Tibial artery (tissue), 4 donors: Measurements from ENCODE around the gene CYP1A1.

ENCODE experiments used
- DNase-seq, 2 donors: peaks; one replicate each; pipeline ENCODE4 v3.0.0-alpha.2; 2019
- H3K27ac ChIP-seq, 2 donors: fragments of 200-600 bp; sonication (generic) in 1 of 2; 1 replicate in 1 of 2; 2 replicates in 1 of 2; pipeline ENCODE4 v1.5.1; 2018 to 2019; ENCODE audit warnings: mild to moderate bottlenecking in 1 of 2
- H3K27me3 ChIP-seq, 2 donors: fragments of 200-600 bp; sonication (generic) in 1 of 2; one replicate each; pipeline versions ENCODE4 v1.5.1 to v1.6.0; 2016 to 2019
- H3K36me3 ChIP-seq, 3 donors: fragments of 200-600 bp; sonication (generic) in 2 of 3; one replicate each; pipeline ENCODE4 v1.5.1; 2016 to 2019; ENCODE audit warnings: mild to moderate bottlenecking in 2 of 3
- H3K4me1 ChIP-seq, 4 donors: fragments of 200-600 bp; sonication (generic) in 2 of 4; 1 replicate in 3 of 4; 2 replicates in 1 of 4; pipeline ENCODE4 v1.5.1; 2016 to 2019
- H3K4me3 ChIP-seq, 2 donors: fragments of 200-600 bp; sonication (generic) in 1 of 2; 1 replicate in 1 of 2; 2 replicates in 1 of 2; pipeline ENCODE4 v1.5.1; 2018 to 2019; ENCODE audit warnings: mild to moderate bottlenecking in 2 of 2
- H3K9me3 ChIP-seq, 3 donors: fragments of 200-600 bp; sonication (generic) in 1 of 3; one replicate each; pipeline ENCODE4 v1.5.1; 2016 to 2019
- intact Hi-C: fragments of 100-400 bp; cut with DNase I; formaldehyde crosslinking; loops from one replicate; pipeline ENCODE4 v1.15.0; 2023; ENCODE audit warnings: low total_unique reads
- TF ChIP-seq, protein P1 (sequence below), 2 experiments: fragments of 200-600 bp in 1 of 2; fragments of 450-650 bp in 1 of 2; IDR thresholded peaks; one replicate each; pipeline ENCODE4 v1.5.1; 2017 to 2019; ENCODE audit warnings: antibody characterized with exemption in 2 of 2, mild to moderate bottlenecking in 1 of 2, moderate library complexity in 1 of 2

The CYP1A1 gene

DNA sequence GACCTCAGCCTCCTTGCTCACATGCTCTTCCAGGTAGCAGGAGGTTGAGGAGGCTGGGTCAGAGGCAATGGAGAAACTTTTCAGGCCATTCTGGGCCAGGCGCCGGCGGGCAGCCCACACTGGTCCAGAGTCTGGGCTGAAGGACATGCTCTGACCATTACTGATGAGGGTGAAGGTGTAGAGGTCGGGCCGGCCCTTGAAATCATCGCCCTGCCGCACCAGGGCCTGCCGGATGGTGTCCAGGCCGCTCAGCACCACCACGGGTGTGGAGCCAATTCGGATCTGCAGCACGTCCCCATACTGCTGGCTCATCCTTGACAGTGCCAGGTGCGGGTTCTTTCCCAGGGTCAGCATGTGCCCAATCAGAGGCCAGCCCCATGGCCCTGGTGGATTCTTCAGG is 2.7 kb downstream of the CYP1A1 start:
- TF ChIP-seq, protein P1, sequence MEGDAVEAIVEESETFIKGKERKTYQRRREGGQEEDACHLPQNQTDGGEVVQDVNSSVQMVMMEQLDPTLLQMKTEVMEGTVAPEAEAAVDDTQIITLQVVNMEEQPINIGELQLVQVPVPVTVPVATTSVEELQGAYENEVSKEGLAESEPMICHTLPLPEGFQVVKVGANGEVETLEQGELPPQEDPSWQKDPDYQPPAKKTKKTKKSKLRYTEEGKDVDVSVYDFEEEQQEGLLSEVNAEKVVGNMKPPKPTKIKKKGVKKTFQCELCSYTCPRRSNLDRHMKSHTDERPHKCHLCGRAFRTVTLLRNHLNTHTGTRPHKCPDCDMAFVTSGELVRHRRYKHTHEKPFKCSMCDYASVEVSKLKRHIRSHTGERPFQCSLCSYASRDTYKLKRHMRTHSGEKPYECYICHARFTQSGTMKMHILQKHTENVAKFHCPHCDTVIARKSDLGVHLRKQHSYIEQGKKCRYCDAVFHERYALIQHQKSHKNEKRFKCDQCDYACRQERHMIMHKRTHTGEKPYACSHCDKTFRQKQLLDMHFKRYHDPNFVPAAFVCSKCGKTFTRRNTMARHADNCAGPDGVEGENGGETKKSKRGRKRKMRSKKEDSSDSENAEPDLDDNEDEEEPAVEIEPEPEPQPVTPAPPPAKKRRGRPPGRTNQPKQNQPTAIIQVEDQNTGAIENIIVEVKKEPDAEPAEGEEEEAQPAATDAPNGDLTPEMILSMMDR (IDR thresholded peaks at IDR 0.05) = no peak
- no peaks in the 10 kb centered on the region for H3K36me3 ChIP-seq
- peaks cover 0 to 17% (median 13%) of the 10 kb centered on the region in 4 donors for H3K4me1 ChIP-seq
- no peaks in the 10 kb centered on the region for H3K9me3 ChIP-seq
- H3K27ac ChIP-seq = no peak overlapping the region
- no peak for DNase-seq
- intact Hi-C loops = no loop called here
- H3K4me3 ChIP-seq = no peak overlapping the region
- H3K27me3 ChIP-seq = peaks cover 0 to 26% of the 10 kb centered on the region in 2 donors

DNA sequence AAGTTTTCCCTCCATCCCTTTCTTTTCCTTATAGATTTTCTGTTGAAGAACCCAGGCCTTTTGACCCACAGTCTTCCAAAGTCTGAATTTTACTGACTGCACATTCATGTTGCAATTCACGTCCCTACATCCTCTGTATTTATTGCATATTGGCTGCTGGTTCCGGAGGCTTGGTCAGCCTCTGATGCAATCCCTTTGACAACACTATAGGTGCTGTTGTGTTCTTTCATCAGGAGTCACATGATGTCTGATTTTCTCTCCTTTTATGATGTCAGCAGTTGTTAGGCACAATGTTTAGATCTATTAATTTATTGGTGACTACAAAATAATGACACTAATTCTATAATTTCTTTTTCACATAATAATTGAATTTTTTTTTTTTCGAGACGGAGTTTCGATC is 8.7 kb downstream of the CYP1A1 start:
- Histone ChIP-seq H3K4me3 (no peak overlapping the region), H3K27ac (no peak overlapping the region), H3K27me3 (peaks cover 0 to 5% of the 10 kb centered on the region in 2 donors), H3K36me3 (no peaks in the 10 kb centered on the region), H3K9me3 (no peaks in the 10 kb centered on the region), H3K4me1 (no peaks in the 10 kb centered on the region)
- TF ChIP-seq, protein P1 (IDR thresholded peaks at IDR 0.05) = no peak
- DNase-seq = no peak
- intact Hi-C loops = no loop called here

DNA sequence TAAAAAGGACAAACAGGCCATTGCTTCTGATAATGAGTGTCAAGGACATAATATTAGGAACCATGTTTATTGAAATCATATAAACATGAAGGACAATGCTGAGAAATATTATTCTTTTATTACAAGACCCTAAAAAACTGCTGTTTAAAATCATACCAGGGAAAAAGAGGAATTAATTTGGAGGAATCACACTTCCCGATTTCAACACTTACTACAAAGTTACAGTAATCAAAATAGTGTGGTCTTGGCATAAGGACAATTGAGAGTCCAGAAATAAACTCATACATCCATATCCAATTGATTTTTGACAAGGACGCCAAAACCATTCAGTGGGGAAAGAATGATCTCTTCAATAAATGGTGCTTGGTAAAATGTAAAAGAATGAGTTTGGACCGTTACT is 13.0 kb downstream of the CYP1A1 start:
- H3K27ac ChIP-seq = no peak overlapping the region
- no peaks in the 10 kb centered on the region for H3K4me1 ChIP-seq
- H3K4me3 ChIP-seq = no peak overlapping the region
- no peaks in the 10 kb centered on the region for H3K36me3 ChIP-seq
- DNase-seq = no peak
- intact Hi-C loops = no loop called here
- H3K9me3 ChIP-seq = no peaks in the 10 kb centered on the region
- TF ChIP-seq, protein P1 (IDR thresholded peaks at IDR 0.05) = no peak
- H3K27me3 ChIP-seq = peaks cover 0 to 12% of the 10 kb centered on the region in 2 donors

DNA sequence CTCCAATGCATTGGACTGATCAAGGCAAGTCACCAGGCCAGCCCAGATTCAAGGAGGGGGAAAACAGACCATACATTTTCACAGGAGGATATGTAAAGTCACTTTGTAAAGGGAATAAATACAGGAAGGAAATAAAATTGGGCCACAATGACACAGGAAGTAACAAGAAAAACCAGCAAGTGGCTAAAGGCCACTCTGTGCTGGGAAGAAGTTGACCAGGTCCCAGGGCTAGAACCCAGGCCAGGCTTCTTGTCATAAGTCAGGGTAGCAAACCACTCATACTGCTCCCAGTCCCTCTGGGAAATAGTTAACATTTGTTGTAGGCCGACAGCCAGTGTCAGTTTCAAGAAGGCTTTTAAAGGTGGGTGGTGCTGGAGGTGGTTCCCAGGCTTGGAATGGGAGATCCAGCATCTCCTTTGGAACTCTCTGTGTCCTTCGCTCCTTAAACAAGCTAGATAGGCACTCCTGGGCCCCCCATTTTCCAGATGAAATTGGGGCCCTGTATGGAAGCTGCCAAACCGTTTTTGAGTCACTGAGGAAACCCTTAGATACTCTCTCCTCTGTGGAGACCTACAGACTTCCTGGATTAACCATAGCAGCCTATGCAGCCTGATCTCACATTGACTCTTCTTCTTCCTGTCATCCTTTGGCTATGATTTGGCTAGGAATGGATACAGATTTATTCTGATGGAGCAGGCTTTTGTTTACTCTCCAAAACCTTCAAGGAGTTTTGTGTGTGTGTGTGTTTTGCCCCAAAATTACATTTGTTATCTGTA is 14.8 kb downstream of the CYP1A1 start:
- TF ChIP-seq, protein P1 (IDR thresholded peaks at IDR 0.05) = no peak
- no peaks in the 10 kb centered on the region for H3K36me3 ChIP-seq
- H3K4me1 ChIP-seq = no peaks in the 10 kb centered on the region
- no peak for DNase-seq
- peaks cover 0 to 19% of the 10 kb centered on the region in 2 donors for H3K27me3 ChIP-seq
- H3K27ac ChIP-seq = no peak overlapping the region
- H3K9me3 ChIP-seq = no peaks in the 10 kb centered on the region
- intact Hi-C loops = no loop called here
- H3K4me3 ChIP-seq = no peak overlapping the region

DNA sequence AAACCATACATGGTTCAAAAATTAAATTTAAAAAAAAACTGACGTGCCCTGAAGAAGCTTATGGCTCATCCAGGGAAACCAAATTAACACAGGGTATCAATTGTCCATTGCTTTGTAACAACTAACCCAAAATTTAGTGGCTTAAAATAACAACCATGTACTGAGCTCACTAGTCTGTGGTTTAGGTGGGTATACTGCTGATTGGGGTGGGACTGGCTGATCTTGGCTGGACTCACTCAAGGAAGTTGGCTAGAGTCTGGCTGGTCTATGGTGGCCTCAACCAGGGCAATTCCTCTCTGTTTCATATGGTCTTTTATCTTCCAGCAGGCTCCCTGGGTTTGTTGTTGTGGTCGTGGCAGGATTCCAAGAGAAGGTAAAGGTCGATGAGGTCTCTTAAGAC is 15.4 kb downstream of the CYP1A1 start:
- intact Hi-C loops = no loop called here
- H3K4me3 ChIP-seq = no peak overlapping the region
- TF ChIP-seq, protein P1 (IDR thresholded peaks at IDR 0.05) = no peak
- H3K9me3 ChIP-seq = no peaks in the 10 kb centered on the region
- no peak for DNase-seq
- H3K27ac ChIP-seq = no peak overlapping the region
- no peaks in the 10 kb centered on the region for H3K4me1 ChIP-seq
- H3K36me3 ChIP-seq = no peaks in the 10 kb centered on the region
- peaks cover 0 to 19% of the 10 kb centered on the region in 2 donors for H3K27me3 ChIP-seq
